Testis (tissue), 2 donors: ENCODE data around the gene ANO4.

Experiments used
- CTCF ChIP-seq, 3 experiments: fragments of 450-650 bp in 2 of 3; fragments of 200-600 bp in 1 of 3; sonication (generic) in 1 of 3; IDR thresholded peaks; one replicate each; pipeline ENCODE4 v1.5.1; 2016 to 2019; ENCODE audit warnings: antibody characterized with exemption in 3 of 3, mild to moderate bottlenecking in 2 of 3, moderate library complexity in 1 of 3
- POLR2A ChIP-seq: fragments of 450-650 bp; IDR thresholded peaks from one replicate; pipeline ENCODE4 v1.6.1; 2017; ENCODE audit warnings: antibody characterized with exemption, mild to moderate bottlenecking, moderate library complexity

DNA sequence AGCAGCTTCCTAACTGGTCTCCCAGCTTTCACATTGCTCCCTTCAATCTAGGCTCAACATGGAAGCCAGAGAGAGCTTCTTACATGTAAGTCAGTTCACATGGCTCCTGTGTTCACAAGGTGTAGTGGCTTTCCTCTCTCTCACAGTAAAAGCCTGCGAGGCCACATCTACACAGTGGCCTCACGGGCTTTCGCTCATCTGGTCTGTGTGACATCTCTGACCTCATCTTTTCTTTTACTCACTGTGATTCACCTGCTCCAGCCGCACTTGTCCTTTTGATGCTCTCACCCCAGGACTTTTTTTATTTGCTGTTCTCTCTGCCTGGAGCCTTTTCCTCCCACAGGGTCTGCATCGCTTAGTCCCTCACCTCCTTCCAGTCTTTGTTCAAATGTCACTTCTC is 293.3 kb downstream of the ANO4 start:
- TF ChIP-seq CTCF (IDR thresholded peaks at IDR 0.05) (no peak), POLR2A (no peak)
